NCI-H1436 (cell line): ENCODE measurements around the gene FLT1.

Experiments used
- DNase-seq: peaks from one replicate; lab custom pipeline; 2025; lab: John Stamatoyannopoulos, UW

Gene FLT1

GRCh38 chr13:28387740-28388501 lies 107.0 kb downstream of the FLT1 start:
- DNase-seq = no peak

GRCh38 chr13:28385362-28385761 lies 109.6 kb downstream of the FLT1 start:
- DNase-seq = no peak

DNA sequence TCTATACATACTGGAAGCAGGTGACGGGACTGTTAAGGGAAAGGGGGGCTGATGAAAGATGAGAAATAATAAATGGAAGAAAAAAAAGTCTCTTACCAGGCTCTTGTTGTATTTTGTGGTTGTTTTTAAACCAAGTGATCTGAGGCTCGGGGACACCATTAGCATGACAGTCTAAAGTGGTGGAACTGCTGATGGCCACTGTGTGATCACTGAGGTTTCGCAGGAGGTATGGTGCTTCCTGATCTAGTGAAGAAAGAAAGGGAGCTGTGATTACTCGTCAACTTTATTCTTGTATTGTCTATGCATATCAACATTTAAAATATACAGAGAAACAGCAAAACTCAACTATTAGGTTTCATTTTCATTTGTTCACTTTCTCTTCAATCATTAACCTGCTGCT lies 110.1 kb downstream of the FLT1 start:
- no peak for DNase-seq

DNA sequence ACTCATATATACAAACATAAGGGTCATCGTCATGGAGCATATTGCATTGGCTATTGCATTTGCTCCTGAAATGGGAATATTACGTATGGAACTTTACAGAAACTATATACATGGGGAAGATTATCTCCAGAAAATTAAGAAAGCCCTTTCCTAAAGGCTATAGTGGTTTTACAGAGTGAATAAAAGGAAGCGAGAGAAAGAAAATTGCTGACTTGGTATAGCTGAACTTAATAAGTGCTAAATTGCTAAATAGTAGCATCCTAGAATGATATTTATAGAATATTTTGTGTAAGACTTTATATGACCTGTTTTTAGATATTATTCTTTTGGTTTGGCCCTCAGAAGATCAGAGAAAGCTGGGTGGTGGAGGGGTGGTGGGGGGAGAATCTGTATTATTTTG lies 114.6 kb downstream of the FLT1 start:
- no peak for DNase-seq

GRCh38 chr13:28379371-28380083 lies 115.4 kb downstream of the FLT1 start:
- DNase-seq = no peak

GRCh38 chr13:28376604-28377003 lies 118.3 kb downstream of the FLT1 start:
- DNase-seq = no peak

- no peak for DNase-seq
Observed at GRCh38 chr13:28375250-28375930, 119.5 kb downstream of the FLT1 start.

- DNase-seq = no peak
Observed at GRCh38 chr13:28373810-28374209, 121.1 kb downstream of the FLT1 start.

DNA sequence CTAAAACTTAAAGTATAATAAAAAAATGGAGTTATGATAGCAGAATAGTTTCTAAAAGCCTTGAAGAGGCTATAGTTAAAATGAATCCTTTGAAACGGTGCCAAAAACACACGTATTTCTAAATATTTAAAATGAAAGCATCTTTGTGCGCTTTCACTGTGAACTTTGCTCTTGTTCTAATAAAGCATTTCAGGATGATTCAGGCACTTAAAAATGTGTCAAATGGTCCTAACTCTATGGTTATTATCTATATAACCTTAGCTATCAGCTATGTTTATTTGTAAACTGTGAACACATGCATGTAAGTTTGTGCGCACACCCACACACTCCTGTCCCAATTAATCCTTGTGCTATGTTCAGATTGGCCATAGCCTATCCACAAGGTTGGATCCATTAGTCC lies 124.5 kb downstream of the FLT1 start:
- no peak for DNase-seq

DNA sequence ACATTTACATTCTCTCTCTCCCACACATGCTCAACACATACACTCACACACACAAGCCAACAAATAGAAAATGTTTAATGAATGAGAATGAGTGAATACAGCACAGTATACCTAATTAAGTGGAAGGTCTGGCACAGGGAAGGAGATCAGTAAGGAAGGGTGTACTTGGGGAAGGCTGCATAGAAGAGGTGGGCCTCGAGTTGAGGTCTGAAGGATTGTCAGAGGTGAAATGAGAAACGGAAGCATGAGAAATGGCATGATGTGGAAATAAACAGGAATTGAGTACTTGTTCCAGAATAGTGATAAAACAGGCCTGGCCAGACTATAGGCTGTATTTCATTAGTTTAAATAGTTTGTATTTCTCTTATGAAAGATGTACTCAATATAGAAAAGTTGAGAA lies 136.2 kb downstream of the FLT1 start:
- no peak for DNase-seq

GRCh38 chr13:28357911-28358433 lies 137.0 kb downstream of the FLT1 start:
- no peak for DNase-seq

GRCh38 chr13:28357247-28357825 lies 137.6 kb downstream of the FLT1 start:
- no peak for DNase-seq

DNA sequence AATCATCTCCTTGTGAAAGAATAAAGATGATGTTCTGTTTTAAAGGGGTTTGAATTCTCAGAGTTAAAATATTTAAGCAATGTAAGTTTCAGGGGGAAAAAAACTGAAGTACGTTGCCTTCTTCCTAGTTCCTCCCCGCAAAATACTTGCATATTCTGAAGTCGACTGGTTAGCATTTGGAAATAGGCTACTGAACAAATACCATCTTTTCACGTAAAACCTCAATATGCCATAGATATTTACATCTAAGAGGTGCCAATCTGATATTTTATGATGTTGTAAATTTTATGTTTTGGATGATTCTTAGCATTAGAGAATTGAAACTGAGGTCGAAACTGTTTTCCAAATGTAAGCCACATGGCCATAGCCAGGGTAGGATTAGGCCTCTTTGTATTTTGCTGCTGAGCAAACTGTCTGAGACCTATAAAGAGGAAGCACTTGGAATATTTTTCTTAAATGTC lies 138.3 kb downstream of the FLT1 start:
- no peak for DNase-seq

DNA sequence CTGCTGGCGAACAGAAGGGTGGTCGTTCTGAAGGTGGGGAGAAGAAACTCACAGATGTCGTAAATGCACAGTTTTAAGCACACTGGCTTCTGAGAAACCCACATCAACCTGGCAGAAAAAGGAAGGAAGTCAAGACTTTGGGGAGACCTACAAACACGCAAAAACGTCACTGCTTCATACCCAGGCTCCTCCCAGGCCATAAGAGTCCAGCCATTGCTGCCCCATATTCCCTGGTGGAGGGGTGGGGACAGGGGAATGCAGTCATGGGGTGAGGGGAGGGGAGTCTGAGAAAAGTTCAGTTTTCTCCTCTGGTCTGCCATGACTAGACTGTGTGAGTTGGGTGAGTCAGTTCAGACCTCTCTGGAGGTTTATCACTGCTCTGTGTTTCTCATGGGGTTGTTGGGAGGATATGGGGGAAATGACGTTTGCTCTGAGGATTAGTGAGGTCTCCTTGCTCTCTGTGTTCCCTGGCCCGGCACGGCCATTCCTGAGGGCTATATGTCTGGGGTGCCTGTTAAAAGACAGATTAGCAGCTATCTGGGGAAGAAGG lies 139.0 kb downstream of the FLT1 start:
- DNase-seq = no peak

DNA sequence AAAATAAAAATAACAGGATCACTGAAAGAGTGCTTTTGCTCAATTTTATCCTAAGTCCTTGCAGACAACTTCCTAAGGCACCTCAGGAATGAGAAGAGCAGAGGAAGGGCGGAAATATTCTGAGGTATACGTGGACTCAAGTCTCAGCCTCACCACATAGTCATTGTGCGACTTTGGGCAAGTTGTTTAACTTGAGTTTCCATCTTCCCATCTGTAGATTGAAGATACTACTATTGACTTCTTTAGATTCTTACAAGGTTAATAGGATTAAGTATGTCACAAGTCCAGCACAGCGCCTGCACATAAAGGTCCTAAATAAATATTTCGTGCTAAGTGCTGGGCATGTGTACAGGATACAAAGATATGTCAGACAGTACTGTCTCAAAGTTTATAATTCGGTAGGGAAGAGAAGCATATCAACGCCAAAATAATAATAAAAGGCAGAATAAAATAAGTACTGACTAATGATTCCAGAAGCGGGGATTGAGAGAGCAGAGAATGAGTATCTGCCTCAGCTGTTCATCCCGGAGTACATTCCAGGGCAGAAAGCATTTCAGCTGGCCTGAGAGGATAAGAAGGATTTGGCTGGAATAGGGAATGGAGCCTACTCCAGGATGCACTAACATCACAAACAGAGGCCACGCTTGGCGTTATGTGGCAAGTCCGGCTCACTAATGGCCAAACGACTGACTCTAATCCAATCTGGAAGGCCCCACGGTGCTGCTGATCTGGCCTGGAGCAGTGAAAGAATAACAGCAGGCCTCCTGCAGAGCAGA lies 139.7 kb downstream of the FLT1 start:
- DNase-seq = no peak

DNA sequence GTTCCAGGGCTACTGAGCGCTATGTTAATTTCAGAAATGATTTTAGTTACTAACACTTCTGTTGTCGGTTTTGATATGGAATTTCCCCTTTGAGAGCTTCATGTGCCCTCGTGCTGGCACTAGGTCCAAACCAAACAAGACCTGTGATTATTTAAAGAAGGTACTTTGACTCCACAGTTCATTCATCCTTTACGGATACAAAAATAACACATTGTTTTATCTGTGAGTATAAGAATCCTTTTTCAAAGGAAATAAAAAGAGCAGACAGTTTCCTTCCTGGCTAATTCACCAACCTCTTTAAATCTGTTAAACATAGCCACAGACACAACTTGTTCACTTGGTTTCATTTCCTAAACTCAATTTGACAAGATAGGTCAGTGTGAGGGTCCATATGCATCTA lies 141.2 kb downstream of the FLT1 start:
- no peak for DNase-seq

DNA sequence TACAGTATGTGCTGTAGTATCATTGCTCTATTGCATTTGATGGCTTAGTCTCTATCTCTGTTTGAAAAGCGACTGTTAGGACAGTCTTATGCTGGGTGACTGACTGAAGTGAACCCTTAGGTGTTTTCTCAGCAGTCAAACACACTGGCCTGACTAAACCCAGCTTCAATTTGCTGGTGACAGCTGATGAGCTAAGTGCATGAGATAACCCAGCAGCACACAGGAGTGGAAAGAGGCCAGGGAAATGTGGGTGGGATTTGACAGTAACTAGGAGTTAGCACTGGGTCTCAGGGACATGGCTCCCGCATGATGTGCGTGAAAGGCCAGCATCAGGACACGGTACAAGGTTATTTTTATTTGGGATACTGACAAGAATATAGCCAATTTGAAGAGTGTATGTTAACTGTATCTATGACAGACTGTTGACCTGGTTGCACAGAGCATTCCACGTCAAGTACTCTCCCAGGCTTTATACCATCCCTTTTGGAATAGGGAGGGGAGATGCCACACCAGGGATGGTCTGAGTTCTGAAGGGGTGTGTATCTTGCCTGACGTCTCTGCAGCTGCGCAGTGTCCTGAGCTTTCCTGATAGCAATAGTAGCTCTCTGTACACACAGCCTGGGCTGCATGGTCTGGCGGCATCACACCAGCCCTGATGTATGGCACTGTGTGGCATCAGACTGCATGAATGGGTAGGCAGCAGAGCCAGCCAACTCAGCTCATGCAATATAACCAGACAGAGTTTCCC lies 144.8 kb downstream of the FLT1 start:
- no peak for DNase-seq

- no peak for DNase-seq
Observed at GRCh38 chr13:28349371-28349770, 145.6 kb downstream of the FLT1 start.

DNA sequence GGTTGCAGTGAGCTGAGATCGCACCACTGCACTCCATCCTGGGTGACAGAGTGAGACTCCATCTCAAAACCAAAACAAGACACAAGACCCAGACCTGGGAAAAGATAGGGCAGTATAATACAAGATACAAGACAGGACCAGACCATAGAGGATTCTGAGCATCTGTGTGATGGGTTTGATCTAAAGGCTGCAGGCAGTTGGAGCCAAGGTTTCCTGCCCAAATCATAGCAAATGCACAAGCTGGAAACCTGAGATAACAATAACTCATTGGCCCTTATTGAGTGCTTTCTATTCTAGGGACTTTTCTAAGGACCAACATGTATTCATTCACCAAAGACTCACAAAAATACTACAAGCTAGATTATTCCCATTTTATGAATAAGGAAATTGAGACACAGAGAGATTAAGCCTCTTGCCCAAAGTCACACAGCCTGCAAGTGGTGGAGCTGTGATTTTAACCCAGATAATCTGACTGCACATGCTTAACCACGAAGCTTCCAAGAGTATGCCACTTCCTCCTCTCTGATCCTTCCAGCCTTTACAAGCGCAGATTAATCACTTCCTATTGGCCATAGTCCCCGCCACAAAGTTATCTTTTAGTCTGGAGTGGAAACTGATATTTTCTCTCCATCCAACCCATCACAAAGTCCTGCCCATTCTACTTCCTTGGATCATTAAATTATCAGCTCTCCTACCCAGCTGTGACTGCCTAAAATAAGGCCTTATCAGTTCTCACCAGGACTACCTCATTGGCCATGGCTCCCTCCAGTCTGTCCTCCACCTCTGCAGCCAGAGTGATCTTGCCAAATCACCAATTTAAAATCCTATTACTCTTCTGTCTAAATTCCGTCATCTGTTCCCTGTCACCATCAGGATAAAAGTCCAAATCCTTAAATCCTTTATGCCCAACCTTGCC lies 147.2 kb downstream of the FLT1 start:
- DNase-seq = no peak
